ENCODE data around the gene TRH.
"Not testable (repeated sequence)": the region's sequence is repeated elsewhere in the genome, so short reads cannot be mapped to it uniquely, and the experiment has no call there.

Gene TRH

GRCh38 chr3:129992781-129993180 lies 18.3 kb downstream of the TRH start:
- no peak overlapping the region for H3K4me3 ChIP-seq (ENCODE audit: low read depth in 1 of 2, low read length in 1 of 2)
- no peaks in the 10 kb centered on the region for H3K27me3 ChIP-seq
- TF ChIP-seq CTCF (IDR thresholded peaks at IDR 0.05) = no peak
- H3K36me3 ChIP-seq = no peaks in the 10 kb centered on the region
- H3K4me1 ChIP-seq (ENCODE audit: control insufficient read depth in 1 of 2, insufficient read depth in 1 of 2, low read depth in 1 of 2, low read length in 1 of 2) = no peaks in the 10 kb centered on the region
- no peaks in the 10 kb centered on the region for H3K9me3 ChIP-seq
- no peak overlapping the region for H3K27ac ChIP-seq

GRCh38 chr3:129994883-129995559 lies 20.5 kb downstream of the TRH start:
- no peak overlapping the region for H3K27ac ChIP-seq
- H3K4me3 ChIP-seq (ENCODE audit: low read depth in 1 of 2, low read length in 1 of 2) = no peak overlapping the region
- no peaks in the 10 kb centered on the region for H3K36me3 ChIP-seq
- TF ChIP-seq CTCF (IDR thresholded peaks at IDR 0.05) = no peak
- no peaks in the 10 kb centered on the region for H3K27me3 ChIP-seq
- no peaks in the 10 kb centered on the region for H3K4me1 ChIP-seq (ENCODE audit: control insufficient read depth in 1 of 2, insufficient read depth in 1 of 2, low read depth in 1 of 2, low read length in 1 of 2)
- no peaks in the 10 kb centered on the region for H3K9me3 ChIP-seq

GRCh38 chr3:129996073-129996472 lies 21.6 kb downstream of the TRH start:
- TF ChIP-seq CTCF (IDR thresholded peaks at IDR 0.05) = no peak
- no peaks in the 10 kb centered on the region for H3K4me1 ChIP-seq (ENCODE audit: control insufficient read depth in 1 of 2, insufficient read depth in 1 of 2, low read depth in 1 of 2, low read length in 1 of 2)
- no peak overlapping the region for H3K27ac ChIP-seq
- H3K36me3 ChIP-seq = no peaks in the 10 kb centered on the region
- H3K27me3 ChIP-seq = no peaks in the 10 kb centered on the region
- no peaks in the 10 kb centered on the region for H3K9me3 ChIP-seq
- no peak overlapping the region for H3K4me3 ChIP-seq (ENCODE audit: low read depth in 1 of 2, low read length in 1 of 2)

- H3K27ac ChIP-seq; H3K36me3 ChIP-seq; H3K9me3 ChIP-seq; H3K4me1 ChIP-seq (ENCODE audit: control insufficient read depth in 1 of 2, insufficient read depth in 1 of 2, low read depth in 1 of 2, low read length in 1 of 2); H3K4me3 ChIP-seq (ENCODE audit: low read depth in 1 of 2, low read length in 1 of 2): not testable (repeated sequence)
- peaks cover 16% of the 10 kb centered on the region for H3K27me3 ChIP-seq
These were observed 24.7 kb downstream of the TRH start for GRCh38 chr3:129999176-129999575.

GRCh38 chr3:130002666-130003598 lies 28.4 kb downstream of the TRH start:
- H3K36me3 ChIP-seq; H3K4me1 ChIP-seq (ENCODE audit: control insufficient read depth in 1 of 2, insufficient read depth in 1 of 2, low read depth in 1 of 2, low read length in 1 of 2); H3K9me3 ChIP-seq; H3K27ac ChIP-seq: not testable (repeated sequence)
- peak overlapping the region; percentile 42 to 76 for H3K4me3 ChIP-seq (ENCODE audit: low read depth in 1 of 2, low read length in 1 of 2)
- peak; percentile 73 for TF ChIP-seq CTCF (IDR thresholded peaks at IDR 0.05)
- peaks cover 52% of the 10 kb centered on the region for H3K27me3 ChIP-seq

- TF ChIP-seq CTCF (IDR thresholded peaks at IDR 0.05) = no peak
- Histone ChIP-seq H3K9me3 (no peaks in the 10 kb centered on the region), H3K27me3 (peaks cover 23% of the 10 kb centered on the region), H3K27ac (no peak overlapping the region), H3K4me3 (ENCODE audit: low read depth in 1 of 2, low read length in 1 of 2) (no peak overlapping the region), H3K4me1 (ENCODE audit: control insufficient read depth in 1 of 2, insufficient read depth in 1 of 2, low read depth in 1 of 2, low read length in 1 of 2) (no peaks in the 10 kb centered on the region), H3K36me3 (no peaks in the 10 kb centered on the region)
These were observed 36.0 kb downstream of the TRH start for GRCh38 chr3:130010556-130010955.

- H3K36me3 ChIP-seq; H3K4me3 ChIP-seq (ENCODE audit: low read depth in 1 of 2, low read length in 1 of 2); H3K27me3 ChIP-seq; H3K27ac ChIP-seq; H3K4me1 ChIP-seq (ENCODE audit: control insufficient read depth in 1 of 2, insufficient read depth in 1 of 2, low read depth in 1 of 2, low read length in 1 of 2); H3K9me3 ChIP-seq: not testable (repeated sequence)
These were observed 37.6 kb downstream of the TRH start for GRCh38 chr3:130012108-130012507.

GRCh38 chr3:130013246-130013645 lies 38.7 kb downstream of the TRH start:
- not testable (repeated sequence) for H3K27me3 ChIP-seq; H3K36me3 ChIP-seq; H3K4me3 ChIP-seq (ENCODE audit: low read depth in 1 of 2, low read length in 1 of 2); H3K4me1 ChIP-seq (ENCODE audit: control insufficient read depth in 1 of 2, insufficient read depth in 1 of 2, low read depth in 1 of 2, low read length in 1 of 2); H3K9me3 ChIP-seq; H3K27ac ChIP-seq

Data from neutrophil (primary cell).